GM19372 (cell line): ENCODE data around the gene OSBPL10.
"Not testable (repeated sequence)": the region's sequence is repeated elsewhere in the genome, so short reads cannot be mapped to it uniquely, and the experiment has no call there.

ENCODE experiments used
- ATAC-seq: cut with Tn5 transposase; IDR thresholded peaks from one replicate; pipeline ENCODE4 v1.9.1; 2021; ENCODE audit warnings: mild to moderate bottlenecking, low read depth, moderate library complexity; ENCODE audit not compliant: unreplicated experiment

The OSBPL10 gene

GRCh38 chr3:31995026-31995425 is 14.0 kb upstream of the OSBPL10 start:
- not testable (repeated sequence) for ATAC-seq

- ATAC-seq: no peak
Measured at GRCh38 chr3:31993843-31994242, 12.8 kb upstream of the OSBPL10 start.

- not testable (repeated sequence) for ATAC-seq
Measured at GRCh38 chr3:31992995-31993394, 11.9 kb upstream of the OSBPL10 start.

GRCh38 chr3:31988271-31988670 is 7.2 kb upstream of the OSBPL10 start:
- ATAC-seq: no peak

GRCh38 chr3:31985831-31986230 is 4.8 kb upstream of the OSBPL10 start:
- ATAC-seq: no peak

- ATAC-seq: no peak
Measured at GRCh38 chr3:31984321-31984720, 3.3 kb upstream of the OSBPL10 start.

- ATAC-seq: peak; percentile 57
Measured at GRCh38 chr3:31980530-31981205, 394 bp downstream of the OSBPL10 start.

GRCh38 chr3:31979001-31979697 is 1.9 kb downstream of the OSBPL10 start:
- ATAC-seq: peak; percentile 35

GRCh38 chr3:31978553-31978952 is 2.5 kb downstream of the OSBPL10 start:
- ATAC-seq: no peak

GRCh38 chr3:31977736-31978135 is 3.3 kb downstream of the OSBPL10 start:
- no peak for ATAC-seq

- no peak for ATAC-seq
Measured at GRCh38 chr3:31976302-31976701, 4.8 kb downstream of the OSBPL10 start.

- ATAC-seq: no peak
Measured at GRCh38 chr3:31974964-31975363, 6.1 kb downstream of the OSBPL10 start.

- no peak for ATAC-seq
Measured at GRCh38 chr3:31974471-31974870, 6.6 kb downstream of the OSBPL10 start.

GRCh38 chr3:31973837-31974236 is 7.2 kb downstream of the OSBPL10 start:
- ATAC-seq: no peak

GRCh38 chr3:31973081-31973480 is 8.0 kb downstream of the OSBPL10 start:
- no peak for ATAC-seq

- no peak for ATAC-seq
Measured at GRCh38 chr3:31971607-31972006, 9.5 kb downstream of the OSBPL10 start.

GRCh38 chr3:31968927-31969418 is 12.1 kb downstream of the OSBPL10 start:
- no peak for ATAC-seq

- no peak for ATAC-seq
Measured at GRCh38 chr3:31968369-31968926, 12.6 kb downstream of the OSBPL10 start.

GRCh38 chr3:31967592-31967991 is 13.5 kb downstream of the OSBPL10 start:
- ATAC-seq: no peak

- ATAC-seq: no peak
Measured at GRCh38 chr3:31966978-31967591, 14.0 kb downstream of the OSBPL10 start.

GRCh38 chr3:31962801-31963205 is 18.3 kb downstream of the OSBPL10 start:
- no peak for ATAC-seq
